NCI-H1092 treated with DMSO at 0.1 percent for 48 hours (cell line): ENCODE measurements around the gene TCP10L.
A peak's percentile ranks its signal among the peaks of the same experiment; 100 is the strongest.
"Not testable (repeated sequence)": the region's sequence is repeated elsewhere in the genome, so short reads cannot be mapped to it uniquely, and the experiment has no call there.

Experiments
- DNase-seq: peaks from one replicate; lab custom pipeline; 2025; lab: John Stamatoyannopoulos, UW

The TCP10L gene, protein sequence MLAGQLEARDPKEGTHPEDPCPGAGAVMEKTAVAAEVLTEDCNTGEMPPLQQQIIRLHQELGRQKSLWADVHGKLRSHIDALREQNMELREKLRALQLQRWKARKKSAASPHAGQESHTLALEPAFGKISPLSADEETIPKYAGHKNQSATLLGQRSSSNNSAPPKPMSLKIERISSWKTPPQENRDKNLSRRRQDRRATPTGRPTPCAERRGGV

DNA sequence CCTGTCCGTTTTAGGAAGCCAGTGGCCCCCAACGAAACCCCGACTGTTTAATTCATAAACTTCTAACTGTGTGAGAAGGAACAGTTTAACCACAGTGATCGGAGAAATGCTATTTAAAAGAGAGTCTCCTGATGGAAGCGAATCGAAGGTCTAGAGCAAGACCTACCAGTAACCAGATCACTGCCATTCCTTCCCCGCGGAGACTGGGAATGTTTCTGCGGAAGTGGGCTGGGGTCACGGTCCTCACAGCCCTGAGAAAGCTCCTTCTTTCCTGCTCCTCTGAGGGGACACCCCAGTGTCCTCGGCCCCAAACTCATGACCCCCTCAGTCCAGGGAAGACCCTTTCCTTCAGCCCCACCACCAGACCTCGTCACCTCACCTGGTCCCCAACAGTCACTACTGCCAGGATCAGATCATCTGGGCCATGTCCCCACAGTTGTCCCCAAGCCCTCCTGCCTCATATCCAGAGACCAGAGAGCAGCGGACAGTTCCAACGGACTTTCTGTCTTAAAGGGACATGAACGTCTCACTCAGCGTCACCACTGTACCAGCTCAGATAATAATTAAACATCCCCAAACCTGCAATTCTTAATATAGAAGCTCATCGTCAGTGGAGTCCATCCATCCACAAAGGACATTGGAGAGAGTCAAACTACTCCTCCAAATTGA lies at the start of gene TCP10L:
TCP10L (minus strand) TSS at position 482 of the 669 bp plus-strand sequence. CDS start 1,219 bp downstream, outside the sequence.
- DNase-seq, result no peak

DNA sequence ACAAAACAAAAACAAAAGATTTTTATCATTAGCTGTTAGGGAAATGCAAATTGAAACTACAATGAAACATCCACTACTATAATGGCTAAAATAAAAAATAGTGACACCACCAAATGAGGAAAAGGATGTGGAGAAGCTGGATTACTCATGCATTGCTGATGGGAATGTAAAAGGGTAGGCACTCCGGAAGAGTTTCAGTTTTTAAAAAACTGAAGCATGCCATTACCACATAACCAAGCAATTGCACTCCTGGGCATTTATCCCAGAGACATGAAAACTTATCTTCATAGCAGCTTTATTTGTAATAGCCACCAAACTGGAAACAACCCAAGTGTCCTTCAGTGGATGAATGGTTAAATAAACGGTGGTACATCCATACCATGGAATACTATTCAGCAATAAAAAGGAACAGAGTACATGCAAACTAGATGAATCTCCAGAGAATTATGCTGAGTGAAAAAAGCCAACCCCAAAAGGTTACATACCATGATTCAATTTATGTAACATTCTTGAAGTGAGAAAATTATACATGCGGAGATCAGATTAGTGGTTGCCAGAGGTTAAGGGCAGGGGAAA lies 41.4 kb upstream of the TCP10L start:
- DNase-seq, result no peak

DNA sequence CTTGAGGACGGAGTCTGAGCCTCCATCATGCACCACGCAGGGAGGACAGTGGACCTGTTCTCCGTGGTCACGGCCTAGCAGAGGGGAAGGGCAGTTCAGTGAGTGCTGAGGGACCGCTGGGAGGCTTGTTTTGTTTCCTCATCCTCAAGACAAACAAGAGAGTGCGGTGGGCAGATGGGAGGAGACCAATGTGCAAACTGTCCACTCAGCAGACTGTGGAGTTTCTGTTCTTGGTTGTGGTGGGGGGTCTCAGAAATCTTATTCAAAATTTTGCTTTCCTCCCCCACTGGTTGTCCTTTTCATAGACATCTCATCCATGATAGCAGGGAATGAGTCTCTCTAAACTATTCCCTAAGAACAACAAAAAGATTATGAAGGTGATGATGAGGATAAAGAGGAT lies 32.9 kb upstream of the TCP10L start:
- DNase-seq, result not testable (repeated sequence)

DNA sequence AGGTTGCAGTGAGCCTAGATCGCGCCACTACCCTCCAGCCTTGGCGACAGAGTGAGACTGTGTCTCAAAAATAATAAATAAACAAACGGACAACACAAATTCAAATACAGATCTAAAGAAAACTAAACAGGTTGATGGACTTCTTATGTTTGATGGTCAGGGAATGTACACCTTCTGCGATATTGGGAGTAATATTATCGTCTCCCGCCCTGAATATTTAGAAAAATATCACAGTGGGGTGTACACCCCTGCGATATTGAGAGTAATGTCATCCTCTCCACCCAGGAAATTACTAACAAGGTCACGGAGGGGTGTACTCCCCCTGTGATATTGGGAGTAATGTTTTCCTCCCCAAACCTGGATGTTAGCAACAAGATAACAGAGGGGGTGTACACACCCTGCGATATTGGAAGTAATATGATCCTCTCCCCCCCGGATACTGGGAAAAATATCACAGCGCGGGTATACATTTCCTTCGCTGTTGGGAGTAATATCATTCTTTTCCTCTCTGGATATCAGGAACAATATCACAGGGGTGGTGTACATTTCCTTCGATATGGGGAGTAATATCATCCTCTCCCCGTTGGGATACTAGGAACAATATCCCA lies 28.2 kb upstream of the TCP10L start:
- no peak for DNase-seq

DNA sequence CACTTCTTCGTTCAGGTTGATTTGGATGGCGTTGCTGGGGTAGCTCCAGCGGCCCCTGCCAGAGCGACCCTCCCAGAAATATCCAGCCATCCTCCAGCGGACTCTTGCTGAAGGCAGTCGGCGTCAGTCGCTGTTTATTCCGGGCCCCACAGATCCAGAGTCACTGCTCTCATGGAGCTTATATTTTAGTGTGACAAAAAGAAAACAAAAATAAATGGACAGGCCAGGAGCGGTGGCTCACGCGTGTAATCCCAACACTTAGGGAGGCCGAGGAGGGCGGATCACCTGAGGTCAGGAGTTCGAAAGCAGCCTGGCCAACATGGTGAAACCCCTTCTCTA lies 27.6 kb upstream of the TCP10L start:
- no peak for DNase-seq

DNA sequence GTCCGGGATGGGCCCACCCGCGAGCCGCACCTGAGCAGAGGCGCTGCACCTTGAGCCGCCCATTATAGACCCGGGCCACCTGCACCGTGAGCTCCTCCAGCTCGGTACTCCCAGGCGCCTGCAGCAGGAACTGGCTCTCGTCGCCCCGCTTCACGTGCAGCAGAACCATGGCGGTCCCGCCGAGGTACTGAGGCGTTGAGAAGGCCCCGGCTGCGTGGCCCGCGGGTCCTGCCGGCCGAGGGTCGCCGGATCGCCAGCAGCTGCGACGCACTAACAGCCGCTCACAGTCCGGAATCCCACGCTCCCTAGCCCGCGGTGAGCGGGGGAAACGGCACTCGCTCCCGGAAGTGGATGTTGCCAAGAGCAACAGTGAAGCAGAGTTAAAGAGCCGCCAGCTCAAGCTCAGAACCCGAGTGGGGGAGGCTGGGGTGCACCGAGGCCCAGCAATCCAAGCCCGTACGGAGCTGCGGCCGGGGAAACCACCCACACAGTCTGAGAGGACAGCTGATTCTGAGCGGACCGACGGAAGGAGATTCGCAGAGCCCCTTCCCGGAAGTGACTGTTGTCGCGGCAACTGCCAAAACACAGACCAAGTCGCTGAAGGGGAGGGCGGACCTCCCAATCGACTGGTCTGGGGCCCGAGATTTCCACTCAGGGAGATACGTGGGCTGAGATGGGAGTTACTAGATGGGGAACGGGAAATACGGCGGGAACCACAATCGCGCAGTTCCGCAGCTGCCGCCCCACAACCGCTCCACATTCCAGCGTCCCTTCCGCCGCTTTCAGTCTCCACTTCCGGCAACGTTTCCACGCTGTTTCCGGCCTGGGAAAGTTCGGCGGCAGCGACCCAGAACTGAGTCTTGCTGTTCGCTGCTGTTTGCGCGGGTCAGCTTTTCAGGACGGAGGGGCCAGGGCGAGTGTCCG lies 27.0 kb upstream of the TCP10L start, which contains the start of gene CFAP298:
CFAP298 (minus strand) TSS at position 303 of the 924 bp plus-strand sequence; CDS start at position 169, 134 bp downstream.
- DNase-seq, result peak; percentile 87

DNA sequence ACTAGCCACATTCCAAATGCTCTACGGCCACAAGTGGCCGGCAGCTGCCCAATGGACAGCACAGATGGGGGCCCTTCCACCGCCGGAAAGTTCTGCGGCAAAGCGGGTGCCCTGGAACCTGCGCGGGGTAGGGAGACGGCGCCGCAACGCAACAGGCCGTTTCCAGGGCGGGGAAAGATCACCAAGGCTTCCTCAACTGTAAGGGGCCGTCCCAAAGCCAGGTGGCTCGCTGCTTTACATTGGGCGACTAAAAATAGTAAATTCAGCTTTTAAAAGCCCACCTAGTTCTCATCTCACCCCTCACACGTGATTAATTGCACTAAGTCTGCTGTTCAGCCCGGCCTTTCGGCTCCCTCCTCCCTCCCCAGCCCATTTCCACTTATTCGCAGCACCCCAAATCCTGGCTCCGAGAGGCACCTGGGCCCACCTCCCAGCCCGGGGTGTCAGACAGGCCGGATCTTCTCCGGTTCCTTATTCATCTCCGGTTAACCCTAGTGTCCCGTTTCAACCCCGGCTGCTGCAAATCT lies 26.2 kb upstream of the TCP10L start:
- no peak for DNase-seq

DNA sequence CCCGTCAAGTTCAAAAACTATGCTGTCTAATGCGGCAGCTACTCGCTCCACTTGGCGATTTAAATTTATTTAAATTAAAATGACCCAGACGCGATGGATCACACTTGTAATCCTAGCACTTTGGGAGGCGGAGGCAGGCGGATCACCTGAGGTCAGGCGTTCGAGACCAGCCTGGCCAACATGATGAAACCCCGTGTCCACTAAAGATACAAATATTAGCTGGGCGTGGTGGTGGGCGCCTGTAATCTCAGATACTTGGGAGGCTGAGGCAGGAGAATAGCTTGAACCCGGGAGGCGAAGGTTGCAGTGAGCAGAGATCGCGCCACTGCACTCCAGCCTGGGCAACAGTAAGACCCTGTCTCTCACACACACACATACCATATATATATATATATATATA lies 25.6 kb upstream of the TCP10L start:
- not testable (repeated sequence) for DNase-seq

DNA sequence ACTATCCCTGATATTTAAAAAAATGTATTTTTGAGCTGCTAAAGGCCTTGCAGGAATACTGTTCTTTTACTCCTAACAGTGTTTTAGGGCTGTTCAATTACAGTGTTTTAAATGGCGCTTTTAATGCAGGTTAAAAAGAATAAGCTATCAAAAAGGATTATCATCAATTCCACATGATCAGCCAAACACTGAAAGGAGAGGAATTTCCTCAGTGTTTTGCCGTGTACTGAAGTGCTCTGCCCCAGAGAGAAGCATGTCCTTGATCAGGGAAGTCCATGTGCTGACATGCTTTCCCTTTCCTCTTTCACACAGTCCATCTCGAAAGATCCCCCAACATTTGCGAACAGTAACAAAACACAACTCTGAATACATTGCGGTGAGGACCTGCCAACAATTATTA lies 23.5 kb upstream of the TCP10L start:
- no peak for DNase-seq

DNA sequence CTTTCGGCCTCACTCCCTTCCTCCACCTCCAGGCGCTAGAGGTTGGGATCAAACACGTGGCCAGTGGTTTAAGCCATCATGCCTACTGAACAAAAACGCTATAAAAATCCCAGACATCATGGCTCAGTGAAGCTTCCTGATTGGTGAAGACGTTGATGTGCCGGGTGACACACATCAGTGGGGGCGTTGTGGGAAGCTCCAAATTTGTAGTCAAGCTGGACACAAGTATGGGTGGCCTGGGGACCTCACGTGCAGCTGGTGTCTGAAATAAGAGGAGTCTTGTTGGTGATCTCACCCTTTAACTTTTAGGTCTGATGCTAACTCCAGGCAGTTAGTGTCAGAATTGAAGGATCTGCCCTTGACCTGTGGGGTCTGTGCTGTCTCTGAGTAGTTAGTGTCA lies 20.1 kb upstream of the TCP10L start:
- no peak for DNase-seq

DNA sequence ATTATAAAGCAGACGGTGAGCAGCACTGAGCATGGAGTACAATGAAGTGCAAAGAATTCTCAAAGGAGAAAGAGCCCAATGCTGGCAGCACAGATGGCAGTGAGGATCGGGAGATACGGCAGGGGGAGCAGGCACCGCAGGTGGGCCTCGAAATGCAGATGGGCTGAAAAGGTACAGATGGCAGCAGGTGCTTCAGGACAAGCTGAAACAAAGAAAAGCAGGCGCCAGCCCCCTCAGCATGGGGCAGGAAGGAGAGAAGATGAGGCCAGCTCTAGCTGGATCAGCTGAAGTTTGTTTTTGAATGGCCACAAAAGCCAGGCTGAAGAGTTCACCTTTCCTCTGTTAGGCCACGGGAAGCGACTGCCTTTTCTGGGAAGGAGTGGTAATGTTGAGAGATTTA lies 19.1 kb upstream of the TCP10L start:
- DNase-seq, result peak; percentile 18

DNA sequence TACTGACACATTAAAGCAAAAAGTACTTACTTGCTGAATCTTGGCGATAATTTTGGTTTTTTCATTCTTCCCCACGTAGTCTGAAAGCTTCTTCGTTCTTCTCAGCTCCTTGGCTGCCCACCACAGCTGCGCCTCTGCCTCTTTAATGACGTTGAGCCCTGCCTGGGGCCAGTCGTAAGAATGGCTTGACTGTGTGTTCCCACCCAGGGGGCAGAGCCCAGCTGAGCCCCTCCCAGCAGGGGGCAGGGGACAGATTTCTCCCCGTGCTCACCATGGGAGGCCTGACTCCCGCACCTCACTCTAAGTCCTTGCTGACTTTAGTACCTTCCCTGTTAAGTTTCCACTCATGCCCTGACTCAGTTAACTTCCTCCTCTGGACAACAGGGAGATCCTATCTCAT lies 17.8 kb upstream of the TCP10L start:
- DNase-seq, result no peak

DNA sequence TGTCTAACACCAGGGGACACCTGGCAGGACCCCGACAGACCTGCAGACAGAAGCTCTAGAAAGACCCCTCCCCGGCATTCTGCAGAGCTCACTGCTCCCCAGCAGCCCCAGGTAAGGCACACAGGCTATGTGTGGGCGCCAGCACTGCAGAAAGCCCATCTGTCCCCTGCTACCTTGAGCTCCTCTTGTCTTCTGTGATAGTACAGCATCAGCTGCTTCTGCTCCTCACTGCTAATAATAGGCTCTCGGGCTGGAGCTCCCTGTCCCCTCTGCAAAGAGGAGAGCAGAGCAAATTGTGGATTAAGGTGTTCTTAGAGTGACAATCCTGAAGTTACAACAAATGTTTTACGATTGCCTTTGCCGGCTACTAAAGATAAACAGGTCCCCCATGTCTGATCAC lies 16.8 kb upstream of the TCP10L start:
- DNase-seq, result no peak

DNA sequence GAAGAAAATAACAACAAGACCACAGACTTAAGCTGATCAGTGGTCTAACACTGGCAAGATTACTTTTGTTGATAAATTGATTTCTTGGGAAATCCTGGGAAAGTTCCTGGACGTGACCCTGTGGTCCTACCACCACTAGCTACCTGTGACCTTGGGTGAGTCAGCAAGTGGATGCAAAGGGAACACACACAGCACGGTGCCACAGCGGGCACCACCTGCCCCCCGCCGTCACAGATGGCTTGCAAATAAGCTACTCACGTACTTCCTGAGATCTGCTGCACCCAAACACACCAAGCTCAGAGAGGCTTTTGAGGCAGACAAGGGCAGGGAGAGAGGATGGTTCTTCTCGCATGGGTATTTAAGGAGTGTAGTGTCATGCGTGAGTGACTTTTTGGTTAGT lies 14.2 kb upstream of the TCP10L start:
- DNase-seq, result no peak

DNA sequence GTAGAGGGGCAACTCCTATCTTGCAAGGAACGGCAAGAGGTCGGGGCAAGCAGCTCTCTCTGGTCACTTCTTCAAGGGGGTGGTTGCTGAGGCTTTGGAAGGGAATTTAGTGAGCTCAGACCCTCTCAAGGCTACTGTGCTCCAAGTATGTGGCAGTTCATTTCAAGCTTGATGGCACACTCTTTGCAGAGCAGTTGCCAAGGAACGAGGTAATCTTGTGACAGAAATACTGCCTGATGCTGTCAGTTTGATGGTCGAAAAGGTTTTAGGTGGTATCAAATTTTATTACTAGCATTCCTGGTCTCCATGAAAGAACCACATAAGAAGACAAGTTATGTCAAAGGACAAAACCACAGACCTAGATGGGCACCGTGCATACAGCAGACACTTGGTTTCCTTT lies 13.8 kb upstream of the TCP10L start:
- no peak for DNase-seq

DNA sequence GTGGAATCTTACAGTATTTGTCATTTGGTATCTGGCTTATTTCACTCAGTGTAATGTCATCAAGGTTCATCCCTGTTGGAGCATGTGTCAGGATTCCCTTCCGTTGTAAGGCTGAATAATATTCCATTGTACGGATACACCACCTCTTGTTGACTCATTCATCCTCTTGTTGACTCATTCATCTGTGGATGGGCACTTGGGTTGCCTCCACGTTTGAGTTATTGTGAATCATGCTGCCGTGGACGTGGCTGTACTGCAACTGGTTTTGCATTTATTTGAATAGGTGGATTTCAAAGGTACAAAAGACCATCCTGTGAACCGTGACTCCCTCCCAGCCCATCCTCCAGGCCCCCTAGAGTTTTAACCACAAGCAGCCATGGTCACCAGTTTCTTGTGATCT lies 11.9 kb upstream of the TCP10L start:
- DNase-seq, result no peak

DNA sequence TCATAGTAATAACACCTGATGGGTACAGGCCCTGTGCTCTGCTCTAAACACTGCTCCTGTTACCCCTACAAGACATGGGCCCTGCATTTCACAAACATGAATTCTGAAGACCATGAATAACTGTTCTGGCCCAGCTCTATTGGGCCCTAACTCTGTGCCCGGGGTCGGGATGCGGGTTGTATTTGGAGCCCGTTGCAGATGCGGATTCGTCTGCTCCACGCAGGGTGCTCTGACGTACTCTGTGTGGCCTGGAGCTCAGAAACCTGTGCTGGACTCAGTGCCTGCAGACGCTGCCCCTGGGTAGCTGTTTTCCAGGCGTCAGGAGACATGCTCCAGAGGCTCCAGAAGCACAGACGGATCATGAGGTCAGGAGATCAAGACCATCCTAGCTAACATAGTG lies 10.1 kb upstream of the TCP10L start:
- no peak for DNase-seq

DNA sequence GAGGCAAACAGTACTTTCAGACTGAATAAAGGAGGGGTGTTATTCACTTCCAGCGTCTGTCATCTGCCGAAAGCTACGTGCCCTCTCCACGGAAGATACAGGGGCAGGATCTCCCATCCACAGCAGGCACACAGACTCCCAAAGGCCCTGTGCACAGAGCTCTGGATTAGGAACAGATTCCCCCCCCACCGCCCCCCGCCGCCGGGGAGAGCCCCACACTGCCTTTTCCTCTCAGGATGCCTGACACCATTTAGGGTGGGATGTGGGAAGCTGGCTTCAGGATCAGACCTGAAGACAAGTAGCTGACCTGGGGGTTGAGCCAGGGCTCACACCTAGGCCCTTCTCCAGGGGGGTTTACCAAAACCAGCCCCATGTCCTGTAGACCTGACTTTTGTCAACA lies 8.4 kb upstream of the TCP10L start:
- DNase-seq, result no peak

DNA sequence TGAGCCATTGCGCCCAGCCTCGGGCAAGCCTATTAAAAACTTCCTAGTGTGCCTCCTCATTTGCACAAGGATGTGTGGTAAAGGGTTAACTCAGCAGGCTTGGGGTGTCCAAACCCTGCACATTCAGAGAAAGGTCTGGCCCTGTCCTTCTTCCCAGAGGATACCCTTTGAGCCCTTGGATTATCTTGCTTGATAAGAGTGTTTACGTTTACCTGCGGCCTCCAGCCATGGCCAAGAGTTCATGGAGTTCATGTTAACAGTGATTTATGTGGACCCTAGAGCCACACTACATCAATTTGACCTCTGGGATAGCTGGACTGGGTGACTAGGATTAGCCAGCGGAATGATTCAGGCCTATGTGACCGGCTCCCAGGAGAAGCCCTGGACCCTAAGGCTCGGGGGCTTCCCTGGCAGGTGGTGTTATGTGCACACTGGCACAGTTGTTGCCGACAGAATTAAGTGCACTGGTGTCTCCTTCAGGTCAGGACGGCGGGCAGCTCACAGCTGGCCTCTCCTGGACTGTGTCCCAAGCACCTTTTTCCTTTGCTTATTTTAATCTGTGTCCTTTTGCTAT lies 7.7 kb upstream of the TCP10L start:
- DNase-seq, result no peak

DNA sequence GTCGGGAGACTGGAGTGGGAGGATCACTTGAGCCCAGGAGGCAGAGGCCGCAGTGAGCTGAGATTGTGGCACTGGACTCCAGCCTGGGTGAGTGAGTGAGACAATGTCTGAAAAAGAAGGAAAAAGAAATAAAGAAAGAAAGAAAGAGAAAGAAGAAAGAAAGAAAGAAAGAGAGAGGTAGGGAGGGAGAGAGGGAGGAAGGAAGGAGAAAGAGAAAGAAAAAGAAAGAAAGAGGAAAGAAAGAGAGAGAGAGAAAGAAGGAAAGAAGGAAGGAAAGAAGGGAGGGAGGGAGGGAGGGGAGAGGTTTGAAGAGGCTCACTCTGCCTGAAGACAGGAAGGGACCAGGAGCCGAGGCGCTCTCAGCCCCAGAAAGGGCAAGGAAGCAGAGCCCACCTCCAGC lies 4.8 kb upstream of the TCP10L start:
- DNase-seq, result no peak

DNA sequence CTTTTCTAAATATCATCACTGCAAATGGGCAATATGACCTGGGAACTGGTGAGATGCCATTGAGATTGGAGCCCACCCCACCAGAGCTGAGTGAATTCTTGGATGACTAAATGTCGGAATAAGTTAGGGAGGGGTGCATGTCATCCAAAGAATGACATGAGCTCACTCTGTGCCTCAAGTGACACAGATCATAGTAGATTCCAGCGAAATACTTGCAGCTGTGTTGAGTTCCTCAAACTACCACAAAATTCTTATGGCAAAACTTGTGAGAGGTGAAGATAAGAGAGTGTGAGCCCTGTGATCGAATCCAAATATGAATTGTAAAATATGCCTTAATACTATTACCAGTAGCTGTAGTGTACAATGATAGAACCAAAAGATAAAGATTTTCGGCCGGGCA lies 2.3 kb upstream of the TCP10L start:
- no peak for DNase-seq

DNA sequence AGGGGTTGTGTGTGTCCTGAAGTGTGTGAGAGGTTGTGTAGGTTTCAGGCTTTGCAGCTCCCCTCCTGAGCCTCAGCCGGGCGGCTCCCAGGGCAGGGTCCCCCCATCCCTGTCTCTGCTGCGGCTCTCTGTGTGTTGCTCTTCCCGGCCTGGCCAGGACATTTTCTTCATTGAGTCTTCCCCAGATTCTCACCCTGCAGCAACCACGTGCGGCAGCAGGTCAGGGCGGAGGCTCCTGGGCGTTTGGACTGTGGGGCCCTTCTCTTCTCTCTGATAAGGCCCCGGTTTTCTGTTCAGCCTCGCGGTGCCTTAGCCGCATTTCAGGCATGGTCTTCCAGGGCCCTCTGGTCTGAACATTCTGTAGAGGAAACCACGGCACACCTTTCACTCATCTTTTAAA lies 1.8 kb upstream of the TCP10L start:
- no peak for DNase-seq
